Vagina (tissue), 2 donors: ENCODE measurements around the gene GPRASP3.

Source experiments
- CTCF ChIP-seq, 3 experiments: fragments of 450-650 bp in 2 of 3; fragments of 200-600 bp in 1 of 3; sonication (generic) in 1 of 3; IDR thresholded peaks; one replicate each; pipeline ENCODE4 v1.5.1; 2017 to 2019; ENCODE audit warnings: antibody characterized with exemption in 3 of 3, mild to moderate bottlenecking in 2 of 3, moderate library complexity in 2 of 3
- POLR2A ChIP-seq, 2 donors: fragments of 450-650 bp; IDR thresholded peaks; one replicate each; pipeline ENCODE4 v1.6.1; 2017; ENCODE audit warnings: antibody characterized with exemption in 2 of 2, mild to moderate bottlenecking in 2 of 2, moderate library complexity in 2 of 2
- POLR2AphosphoS5 ChIP-seq, 2 donors: sonication (generic); formaldehyde crosslinking; IDR thresholded peaks; one replicate each; pipeline ENCODE4 v1.9.0; 2017; ENCODE audit warnings: antibody characterized with exemption in 2 of 2, mild to moderate bottlenecking in 2 of 2, low read depth in 1 of 2; ENCODE audit not compliant: insufficient read depth in 1 of 2

- TF ChIP-seq POLR2A (IDR thresholded peaks at IDR 0.05): no peak
- TF ChIP-seq CTCF (IDR thresholded peaks at IDR 0.05): no peak
- no peak for TF ChIP-seq POLR2AphosphoS5 (IDR thresholded peaks at IDR 0.05; ENCODE audit: insufficient read depth in 1 of 2, low read depth in 1 of 2)
These were observed 19.1 kb downstream of the GPRASP3 start for GRCh38 chrX:102739657-102740056.
